ENCODE measurements around the gene LIF.

Gene LIF
- 0.36 to 7.4 reads per million in 2 donors for total RNA-seq

DNA sequence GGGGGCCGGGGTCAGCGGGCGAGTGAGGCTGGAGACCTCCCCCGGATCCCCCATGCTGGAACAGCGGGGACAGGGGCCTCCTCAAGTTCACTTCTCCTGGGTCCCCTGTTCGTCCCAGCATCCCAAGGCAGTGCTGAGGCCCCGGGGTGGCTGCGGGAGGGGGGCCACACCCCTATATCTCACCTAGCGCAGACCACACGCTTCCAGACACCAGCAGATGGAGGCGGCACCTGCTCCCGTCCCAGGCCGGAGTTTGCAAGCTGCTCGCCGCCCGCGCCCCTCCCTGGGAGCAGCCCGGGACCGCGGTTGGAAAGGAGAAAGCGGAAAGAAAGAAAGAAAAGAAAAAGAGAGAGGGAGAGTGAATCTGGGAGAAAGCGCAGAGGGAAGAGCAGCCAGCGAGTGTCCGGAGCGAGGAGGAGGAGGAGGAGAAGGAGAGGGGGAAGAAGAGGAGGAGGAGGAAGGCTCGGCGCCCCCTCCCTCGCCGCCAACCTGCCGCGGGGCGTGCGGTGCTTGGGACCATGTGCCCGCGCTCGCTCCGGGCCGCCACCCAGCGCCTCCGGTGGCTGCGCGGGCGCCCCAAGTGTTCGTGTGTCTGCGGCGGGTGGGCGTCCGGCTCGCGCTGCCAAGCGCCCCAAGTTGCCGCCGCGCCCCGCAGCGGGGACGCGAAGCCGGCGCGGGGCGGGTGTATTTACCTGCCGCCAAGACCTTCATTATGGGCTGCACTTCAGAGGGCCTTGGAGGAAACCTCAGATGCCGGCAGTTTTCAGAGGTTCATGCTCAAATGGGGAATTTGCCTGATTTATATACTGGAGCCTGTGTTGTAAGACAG is at the start of gene LIF:
Gene LIF, minus strand, starts transcription at position 775 of the 829 bp plus-strand sequence. Its CDS starts 64 bp downstream, at position 711.
- no peak for DNase-seq

DNA sequence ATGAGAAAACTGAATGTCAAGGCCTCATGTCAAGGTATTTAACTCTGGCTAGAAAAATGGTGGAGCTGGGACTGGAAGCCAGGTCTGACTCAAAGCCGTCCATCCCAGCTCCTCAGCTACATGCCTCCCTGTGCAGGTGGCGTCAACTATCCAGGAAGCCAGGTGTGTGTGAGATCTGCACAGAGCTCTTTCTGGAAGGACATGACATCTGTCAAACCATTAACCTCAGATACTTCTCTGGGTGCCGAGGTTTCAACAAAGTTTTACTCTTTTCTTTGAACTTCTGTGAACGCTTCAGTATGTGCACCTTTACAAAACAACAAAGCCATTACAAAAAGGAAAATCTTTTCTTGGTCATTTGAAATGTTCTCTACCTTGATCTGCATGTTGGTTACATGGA is 49.8 kb upstream of the LIF start:
- DNase-seq: no peak

DNA sequence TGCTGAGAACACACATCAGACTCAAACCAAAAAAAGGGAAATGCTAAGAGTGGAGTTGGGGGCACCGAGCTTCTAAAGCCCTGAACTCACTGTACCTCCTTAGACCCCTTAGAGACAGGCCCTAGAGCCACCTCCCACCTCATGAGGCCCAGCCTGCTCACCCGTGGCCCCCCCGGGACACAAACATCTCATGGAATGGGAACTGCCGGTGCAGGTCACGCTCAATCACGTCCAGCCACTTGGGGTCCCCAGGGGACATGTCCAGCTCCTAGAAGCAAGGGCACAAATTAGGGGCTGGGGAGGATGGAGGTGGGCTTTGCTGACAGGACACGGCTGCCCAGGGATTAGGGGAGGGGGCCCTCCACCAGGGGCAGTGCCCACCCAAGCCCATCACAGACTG is 49.0 kb upstream of the LIF start:
- DNase-seq: no peak

DNA sequence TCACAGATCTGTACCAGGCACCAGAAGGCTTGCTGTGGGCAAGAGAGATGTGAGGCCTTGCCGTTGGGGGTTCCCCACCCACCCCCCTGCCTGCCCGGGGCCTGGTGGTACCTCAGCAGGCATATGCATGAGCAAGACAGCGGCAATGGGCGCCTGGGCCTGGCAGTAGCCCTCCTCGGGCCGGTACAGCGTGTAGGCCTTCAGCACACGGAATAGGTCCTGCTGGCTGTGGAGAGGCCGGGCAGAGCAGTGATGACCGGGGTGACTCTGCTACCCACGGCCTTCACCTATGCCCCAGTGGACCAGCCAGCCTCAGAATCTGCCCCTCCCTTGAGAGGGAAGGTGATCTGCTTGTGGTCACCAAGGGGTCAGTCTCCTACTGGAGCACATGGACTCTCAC is 48.3 kb upstream of the LIF start:
- DNase-seq: no peak

DNA sequence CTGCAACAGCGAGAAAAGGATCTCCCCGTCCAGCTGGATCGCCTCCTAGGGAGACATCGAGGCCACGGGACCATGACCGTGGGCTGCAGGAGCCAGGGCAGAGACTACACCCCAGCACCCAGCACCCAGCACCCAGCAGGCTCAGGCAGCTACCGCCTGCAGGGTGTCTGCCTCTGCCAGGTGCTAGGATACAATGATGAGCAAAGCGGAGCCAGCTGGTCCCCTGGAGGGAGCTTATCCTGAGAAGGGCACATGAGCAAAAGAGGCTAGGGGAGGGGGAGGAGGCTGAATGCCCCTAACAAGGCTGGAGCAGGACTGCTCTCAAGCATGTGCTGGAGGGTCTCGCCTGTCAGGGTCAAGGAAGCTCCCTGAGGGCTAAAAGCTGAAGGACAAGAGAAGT is 47.5 kb upstream of the LIF start:
- no peak for DNase-seq

DNA sequence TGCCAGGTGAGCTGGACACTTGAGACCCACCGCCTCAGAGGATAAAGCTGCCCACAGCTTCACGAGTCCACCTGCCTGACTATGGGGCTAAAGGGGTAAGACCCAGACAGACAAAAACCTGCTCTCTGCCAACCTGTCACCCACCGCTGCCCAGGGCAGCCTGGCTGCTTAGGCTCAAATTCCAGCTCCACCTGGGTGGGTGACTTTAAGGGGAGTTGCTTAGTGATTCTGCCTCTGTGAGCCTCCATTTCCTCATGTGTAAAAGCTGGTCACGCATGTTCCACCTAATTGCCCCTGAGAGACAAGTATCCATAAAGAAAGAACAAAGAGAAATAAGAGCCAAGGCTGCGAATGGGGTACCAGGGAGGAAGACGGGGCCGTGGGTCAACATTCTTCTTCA is 46.5 kb upstream of the LIF start:
- no peak for DNase-seq

DNA sequence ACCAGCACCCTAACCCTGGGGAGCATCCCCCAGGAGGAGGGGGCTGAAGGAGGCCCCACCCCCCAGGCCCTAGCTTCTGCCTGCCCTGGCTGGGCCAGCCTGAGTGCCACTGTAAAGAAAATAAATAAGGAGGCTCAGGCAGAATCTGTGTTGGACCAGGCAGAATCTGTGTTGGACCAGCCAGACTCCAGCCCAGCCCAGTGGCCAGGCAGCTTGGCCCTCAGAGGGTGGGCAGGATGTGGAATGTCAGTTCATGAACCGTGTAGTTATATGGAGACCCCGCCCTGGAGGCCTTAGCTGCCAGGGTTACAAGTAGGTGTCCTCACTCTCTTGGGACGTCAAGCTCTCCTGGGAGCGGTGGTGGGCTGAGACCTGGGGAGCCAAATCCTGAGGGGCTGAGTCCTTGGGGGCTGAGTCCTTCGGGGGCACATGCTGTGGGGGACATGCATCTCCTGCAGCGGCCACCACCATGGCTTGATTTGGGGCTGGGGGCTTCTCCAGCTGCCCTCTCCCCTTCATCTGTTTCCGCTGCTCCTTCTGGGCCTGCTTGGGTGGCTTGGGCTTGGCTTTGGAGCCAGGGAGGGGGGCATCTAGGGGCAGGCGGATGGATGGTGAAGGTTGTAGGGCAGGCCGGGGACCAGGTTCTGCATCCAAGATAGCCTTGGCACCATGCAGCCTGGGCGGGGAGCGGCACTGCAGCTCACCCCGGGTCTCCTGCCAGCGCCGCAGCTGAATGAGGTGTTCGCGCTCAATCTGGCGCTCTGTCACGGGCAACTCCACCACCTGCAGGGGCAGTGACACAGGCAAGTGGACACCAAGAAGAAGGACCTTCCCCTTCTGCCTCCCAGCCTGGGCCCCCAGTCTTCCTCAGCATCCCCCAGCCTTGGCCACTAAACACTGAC is 45.8 kb upstream of the LIF start:
- DNase-seq: no peak

DNA sequence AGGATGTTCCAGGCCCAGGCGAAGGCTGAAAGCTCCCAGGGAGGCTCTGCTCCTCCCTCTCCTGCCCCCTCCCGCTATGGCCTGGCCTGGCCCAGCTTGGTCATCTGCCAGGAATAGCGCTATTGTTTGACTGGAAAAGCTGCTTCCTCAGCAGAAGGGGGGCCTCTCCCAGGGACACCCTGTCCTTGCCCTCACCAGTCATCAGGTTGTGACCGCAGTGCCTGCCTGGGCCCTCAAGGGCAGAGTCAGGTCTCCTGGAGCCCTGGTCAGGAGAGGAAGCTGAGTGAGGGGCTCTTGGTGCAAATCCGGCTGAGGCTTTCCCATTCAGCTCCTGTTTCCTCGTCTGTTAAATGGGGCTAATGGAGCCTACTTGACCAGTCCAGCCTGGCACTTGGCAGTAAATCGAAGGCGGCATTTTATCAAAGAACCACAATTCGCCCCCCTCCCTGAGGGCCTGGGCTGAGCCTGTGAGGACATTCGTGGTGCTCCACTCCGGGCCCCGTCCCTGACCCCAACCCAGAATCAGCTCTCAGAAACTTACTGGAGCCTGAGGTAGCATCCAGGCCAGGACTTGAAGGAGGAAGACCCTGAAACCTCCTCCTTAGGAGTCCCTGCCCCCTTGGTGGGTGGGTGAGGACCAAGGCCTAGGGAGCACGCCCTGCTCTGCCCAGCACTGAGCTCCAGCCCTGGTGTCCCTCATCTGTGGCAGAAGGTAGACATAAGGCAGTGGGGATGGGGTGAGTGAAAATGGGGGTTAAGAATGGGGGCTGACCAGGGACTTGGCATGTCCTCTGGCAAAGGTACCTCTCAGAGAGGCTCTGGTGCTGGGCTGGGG is 44.7 kb upstream of the LIF start:
- DNase-seq: no peak

DNA sequence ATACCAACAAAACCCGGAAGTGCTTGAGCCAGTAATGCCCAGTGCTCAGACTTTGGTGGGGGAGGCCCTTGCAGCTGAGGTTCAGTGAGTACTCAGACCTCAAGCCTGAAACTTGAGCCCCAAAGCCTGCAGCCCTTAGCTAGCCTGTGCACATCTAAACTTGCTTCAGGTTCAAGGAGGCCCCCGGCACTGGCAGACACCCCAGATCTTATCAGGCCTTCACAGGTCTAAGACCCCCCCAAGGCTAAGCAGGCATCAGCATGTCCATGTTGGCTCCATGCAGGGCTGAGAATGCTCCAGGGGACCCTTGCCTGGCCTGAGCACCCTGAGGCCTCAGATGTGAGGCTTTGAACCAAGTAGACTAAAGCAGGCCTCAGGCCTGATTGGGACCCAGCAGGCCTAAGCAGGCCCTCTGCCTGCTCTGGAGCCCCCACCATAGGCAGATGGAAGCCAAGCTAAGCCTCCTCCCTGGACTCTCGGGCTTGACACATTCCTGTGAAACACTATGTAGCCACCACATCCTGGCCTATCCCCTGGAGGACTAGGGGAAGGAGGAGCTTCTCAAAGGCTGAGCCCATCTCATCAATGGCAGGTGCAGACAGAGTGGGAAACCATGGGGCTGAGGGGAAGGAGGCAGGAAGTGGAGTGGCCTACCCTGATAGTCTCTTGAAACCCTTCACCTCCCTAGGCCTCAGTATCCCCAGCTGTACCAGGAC is 43.9 kb upstream of the LIF start:
- no peak for DNase-seq

DNA sequence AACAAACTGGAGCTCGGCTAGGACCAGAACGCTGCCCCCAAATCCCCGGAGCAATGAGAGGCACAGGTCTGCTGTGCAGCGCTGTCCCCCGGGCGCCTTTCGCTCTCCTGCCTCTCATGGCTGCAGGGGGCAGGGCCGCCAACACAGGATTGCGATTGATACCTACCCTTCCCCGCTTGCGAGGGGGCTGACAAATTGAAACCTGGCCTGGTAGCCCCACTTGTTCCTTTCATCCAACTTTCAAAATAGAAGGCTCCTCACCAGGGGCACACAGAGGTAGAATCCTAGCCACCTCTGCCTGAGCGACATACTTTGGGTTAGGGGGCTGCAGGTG is 43.4 kb upstream of the LIF start:
- no peak for DNase-seq

DNA sequence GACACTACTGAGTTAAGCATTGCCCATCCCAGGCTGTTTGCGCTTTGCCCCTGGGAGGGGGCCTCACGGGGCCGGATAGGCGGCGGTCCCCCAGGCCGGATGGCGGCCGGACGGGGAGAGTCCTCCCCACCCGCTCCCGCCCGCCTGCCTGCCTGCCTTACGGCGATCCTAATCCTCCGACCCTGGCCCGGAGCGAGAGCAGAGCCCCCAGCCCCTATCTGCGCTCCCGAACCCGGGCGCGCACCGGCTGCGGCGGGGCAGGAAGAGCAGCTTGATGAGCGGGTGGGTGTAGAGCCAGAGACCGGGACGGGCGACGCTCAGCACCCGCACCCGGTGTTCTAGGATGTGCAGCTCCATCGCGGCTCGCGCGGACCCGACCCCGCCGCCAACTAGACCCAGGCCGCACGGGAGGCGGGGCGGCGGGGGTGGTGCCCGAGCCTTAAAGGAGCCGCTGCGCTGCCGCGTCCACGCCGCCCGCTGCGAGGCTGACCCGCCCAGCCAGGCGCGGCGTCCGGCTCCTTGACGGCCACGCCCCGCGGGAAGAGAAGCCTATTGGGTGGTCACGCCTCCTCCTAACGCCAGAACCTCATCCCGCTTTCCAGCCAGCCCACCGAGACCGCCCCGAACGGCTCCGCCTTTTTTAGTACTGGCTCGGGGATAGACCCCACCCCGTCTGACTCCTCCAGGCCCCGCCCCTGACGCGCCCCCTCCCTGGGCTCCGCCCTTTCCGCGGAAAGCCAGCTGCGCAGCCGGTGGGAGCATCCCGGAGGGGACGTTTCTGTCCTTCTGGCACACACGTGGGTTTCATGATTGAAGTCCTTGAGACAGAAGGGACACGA is 42.8 kb upstream of the LIF start, which contains the start of gene CASTOR1:
Gene CASTOR1, minus strand, starts transcription at position 365 of the 839 bp plus-strand sequence. Its CDS starts 8 bp downstream, at position 357.
- DNase-seq: peak; percentile 76

DNA sequence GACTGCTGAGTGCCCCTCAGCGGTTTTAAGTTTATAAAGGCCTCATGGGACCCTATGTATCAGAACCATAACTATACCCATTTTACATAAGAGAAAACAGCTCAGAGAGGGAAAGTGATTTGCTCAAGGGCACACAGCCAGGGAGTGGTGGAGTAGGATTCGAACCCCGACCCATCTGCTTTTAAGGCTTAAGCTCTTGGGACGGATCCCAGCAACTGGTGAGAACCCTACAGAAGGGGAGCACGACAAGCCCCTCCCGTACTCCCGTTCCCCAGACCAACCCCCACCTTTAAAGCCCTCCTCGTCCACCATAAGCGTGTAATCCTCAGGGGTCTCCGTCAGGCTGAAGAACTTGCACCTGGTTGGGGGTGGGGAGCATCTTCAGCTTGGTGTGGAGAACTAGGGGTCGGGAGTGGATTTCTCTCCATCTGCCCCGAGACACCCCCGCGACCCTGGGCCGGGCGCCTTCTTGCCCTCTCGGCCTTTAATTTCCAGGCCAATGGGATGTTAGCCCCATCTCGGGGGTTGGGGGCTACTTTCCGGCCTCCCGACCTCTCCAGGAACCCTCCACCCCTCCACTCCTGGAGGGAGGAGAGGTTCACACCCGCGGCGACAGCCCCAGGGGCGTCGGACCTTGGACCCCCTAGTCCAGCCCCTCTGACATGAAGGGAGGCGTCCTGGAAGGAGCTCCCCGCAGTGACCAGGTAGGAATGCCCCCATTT is 42.0 kb upstream of the LIF start:
- DNase-seq: no peak

DNA sequence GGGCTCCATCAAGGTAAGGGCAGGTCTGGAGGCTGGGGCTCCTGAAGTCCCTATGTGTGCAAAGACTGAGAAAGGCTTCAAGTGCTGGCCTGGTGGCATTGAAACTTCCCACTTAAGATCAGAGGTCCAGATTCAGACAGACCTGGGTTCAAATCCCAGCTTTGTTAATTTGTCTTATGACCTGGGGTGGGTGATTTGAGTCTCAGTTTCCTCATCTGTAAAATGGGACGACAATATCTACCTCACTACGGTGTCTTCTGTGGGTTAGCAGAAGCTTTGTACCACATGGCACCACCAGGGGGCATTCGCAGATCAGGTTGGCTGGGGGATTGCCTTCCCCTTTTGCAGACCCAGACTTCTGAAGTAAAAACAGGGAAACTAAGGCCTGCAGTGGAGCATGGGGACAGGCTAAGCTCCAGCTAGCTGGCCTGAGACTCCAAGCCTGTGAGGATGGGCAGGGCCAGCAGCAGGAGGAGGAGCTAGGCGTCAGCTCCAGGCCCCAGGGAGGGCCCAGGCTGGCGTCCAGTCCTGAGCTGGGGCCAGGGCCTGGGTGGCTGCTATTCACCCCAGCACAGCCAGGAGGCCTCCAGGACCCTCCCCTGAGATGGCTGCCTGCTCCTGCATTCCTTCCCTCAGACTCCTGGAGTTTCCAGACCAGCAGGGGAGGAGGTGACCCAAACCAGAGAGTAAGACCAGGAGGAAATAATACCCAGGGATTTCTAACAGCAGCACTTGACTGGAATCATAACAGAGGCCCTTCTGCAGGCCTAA is 41.3 kb upstream of the LIF start:
- DNase-seq: no peak

DNA sequence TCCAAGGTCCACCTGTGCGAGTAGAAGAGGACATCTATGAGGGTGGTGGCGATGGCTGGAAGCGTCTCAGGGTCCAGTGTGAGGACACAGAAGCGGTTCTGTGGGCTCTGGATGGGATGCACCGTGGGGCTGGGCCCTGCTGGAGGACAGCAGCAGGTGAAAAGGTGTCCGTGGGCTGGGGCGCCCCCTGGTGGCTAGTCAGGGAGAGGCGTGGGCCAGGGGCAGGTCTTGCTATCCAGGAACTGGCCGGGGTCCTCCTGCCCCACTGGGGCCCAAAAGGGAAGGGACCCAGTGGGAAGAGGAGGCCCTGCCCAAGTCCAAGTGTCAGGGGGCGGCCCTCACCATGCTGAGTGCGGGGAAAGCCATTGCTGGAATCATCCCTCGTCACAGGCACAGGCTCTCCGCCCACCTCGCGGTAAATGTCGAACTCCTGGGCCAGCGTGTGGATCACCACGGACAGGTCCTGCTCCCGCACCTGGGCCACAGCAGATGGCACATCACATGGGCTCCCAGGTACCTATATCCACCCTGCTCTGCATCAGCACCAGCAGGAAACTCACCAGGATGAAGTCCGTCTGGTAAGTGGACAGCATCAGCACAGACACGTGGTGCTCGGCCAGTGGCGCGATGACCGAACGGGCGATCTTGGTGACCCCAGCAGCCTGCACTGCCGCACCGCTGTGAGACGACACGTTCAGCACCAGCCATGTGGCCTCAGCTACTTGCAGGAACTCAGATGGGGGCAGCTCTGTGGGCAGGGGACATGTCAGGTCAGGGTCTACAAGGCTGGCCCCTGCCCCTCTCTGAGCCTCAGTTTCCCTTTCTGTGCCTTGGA is 40.5 kb upstream of the LIF start:
- DNase-seq: peak; percentile 65

DNA sequence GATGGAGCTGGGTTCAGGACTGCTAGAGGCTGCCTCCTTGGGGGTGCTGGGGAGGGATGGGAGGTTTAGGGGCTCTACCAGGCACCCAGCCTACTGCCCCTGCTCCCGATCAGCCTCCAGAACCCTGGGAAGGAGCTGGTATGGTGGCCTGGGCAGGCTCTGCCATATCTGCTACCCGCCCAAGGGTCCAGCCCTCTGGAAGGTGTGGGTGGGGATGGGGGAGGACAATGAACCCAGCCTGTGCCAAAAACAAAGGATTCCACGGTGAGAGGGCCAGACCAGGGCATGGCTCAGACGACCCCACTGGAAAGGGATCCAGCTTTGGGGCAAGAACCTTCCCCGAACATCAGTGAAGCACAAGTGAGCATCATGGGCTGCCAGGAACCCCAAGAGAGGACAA is 39.8 kb upstream of the LIF start:
- no peak for DNase-seq

DNA sequence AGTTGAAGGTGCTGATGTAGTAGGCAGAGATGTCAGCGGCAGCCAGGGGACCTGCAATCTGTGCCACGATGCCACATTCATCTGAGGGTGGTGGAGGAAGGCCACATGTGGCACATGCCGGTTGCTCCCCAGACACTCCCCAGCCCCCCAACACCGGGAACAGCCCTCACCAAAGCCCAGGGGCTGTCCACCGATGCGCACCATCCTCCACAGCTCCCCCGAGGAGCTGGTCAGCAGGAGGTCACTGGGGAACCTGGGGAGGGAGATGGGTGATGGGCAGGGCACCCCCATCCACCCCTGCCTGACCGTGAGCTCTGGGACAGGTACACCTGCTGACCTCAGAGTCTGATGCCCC is 39.3 kb upstream of the LIF start:
- DNase-seq: no peak

DNA sequence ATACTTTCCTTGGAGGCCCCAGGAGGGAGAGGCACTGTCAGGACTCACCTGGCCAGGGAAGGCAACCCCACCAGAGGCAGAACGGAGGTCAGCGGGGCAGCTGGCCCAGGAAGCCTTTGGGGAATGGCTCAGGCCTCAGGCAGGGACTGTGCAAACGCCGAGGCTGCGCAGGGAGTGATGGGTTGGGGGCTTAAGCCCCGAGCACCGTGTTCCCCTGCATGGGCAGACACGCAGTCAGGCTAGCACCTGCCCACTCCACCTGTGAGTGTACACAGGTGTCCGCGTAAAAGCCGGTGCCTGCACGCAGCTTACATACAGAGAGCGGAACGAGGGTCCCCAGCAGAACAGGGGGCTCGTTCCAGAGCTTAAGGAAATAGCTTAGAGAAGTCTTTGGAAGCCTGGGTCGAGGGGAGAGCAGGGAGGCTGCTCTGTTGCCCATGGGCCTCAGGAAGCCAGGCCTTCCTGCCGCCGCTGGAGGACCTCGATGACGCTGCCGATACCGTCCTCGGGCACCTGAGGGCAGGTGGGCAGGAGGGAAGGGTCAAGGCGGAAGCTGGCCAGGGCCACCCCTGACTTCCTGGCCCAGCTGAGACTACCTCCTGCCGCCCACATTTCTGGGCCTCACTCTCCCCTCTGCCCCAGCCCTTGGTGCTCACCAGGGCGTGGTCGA is 38.8 kb upstream of the LIF start:
- no peak for DNase-seq

DNA sequence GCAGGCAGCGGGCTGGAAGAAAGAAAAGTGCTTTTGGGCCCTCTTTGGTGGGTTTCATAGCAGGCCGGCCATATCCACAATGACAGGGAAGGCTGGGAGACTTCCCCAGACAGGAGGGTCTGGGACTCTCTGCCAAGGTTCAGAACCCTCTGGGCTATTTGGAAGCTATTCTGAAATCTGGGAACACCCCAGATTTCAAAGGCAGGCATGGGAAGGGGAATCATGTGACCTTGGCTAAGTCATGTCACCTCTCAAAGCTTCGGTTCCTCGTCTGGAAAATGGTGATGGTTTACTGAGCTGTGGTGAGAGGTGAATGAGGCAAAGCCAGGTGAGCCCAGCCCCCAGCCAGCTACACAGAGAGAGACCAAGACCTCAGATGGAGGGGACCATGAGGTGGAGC is 38.1 kb upstream of the LIF start:
- DNase-seq: no peak

All from activated gamma-delta T cell (primary cell).